Uterus (tissue), 2 donors: Measurements from ENCODE around the gene BID.

Source experiments
- CTCF ChIP-seq, 4 experiments: fragments of 200-600 bp in 2 of 4; fragments of 450-650 bp in 2 of 4; sonication (generic) in 2 of 4; IDR thresholded peaks; one replicate each; pipeline ENCODE4 v1.5.1; 2016 to 2019; ENCODE audit warnings: antibody characterized with exemption in 4 of 4, mild to moderate bottlenecking in 2 of 4, moderate library complexity in 1 of 4
- POLR2A ChIP-seq, 2 donors: fragments of 450-650 bp; IDR thresholded peaks; one replicate each; pipeline ENCODE4 v1.6.1; 2016; ENCODE audit warnings: antibody characterized with exemption in 2 of 2, mild to moderate bottlenecking in 1 of 2, moderate library complexity in 1 of 2

GRCh38 chr22:17700778-17701177, 73.5 kb downstream of the BID start:
- TF ChIP-seq CTCF (IDR thresholded peaks at IDR 0.05) (no peak), POLR2A (IDR thresholded peaks at IDR 0.05) (no peak)
